GM12801 (cell line): ENCODE measurements around the gene THSD4.

Experiments used
- TF ChIP-seq, protein P1 (sequence below): IDR thresholded peaks from one replicate; pipeline ENCODE4 v1.5.1; 2011; ENCODE audit warnings: control low read depth; ENCODE audit not compliant: insufficient read length; ENCODE audit errors: extremely low read depth

THSD4 gene

DNA sequence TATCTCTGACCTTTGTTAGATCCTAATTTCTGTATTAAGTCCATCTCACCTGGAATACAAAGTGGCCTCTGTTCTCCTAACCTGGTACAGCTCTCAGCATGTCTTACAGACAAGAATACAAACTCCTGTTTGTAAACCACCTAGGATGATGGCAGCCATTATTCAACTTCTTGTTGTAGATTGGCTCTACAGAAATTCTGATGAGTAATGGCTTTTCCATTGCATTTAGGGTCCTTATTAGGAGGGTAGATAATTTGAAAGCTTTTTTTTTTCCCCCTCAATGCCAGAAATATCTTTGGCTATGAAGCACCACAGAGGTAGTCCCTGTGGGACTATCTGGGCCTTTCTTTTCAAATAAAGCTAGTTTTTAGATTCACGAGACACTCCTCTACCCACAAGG lies 704.9 kb downstream of the THSD4 start:
- TF ChIP-seq, protein P1, sequence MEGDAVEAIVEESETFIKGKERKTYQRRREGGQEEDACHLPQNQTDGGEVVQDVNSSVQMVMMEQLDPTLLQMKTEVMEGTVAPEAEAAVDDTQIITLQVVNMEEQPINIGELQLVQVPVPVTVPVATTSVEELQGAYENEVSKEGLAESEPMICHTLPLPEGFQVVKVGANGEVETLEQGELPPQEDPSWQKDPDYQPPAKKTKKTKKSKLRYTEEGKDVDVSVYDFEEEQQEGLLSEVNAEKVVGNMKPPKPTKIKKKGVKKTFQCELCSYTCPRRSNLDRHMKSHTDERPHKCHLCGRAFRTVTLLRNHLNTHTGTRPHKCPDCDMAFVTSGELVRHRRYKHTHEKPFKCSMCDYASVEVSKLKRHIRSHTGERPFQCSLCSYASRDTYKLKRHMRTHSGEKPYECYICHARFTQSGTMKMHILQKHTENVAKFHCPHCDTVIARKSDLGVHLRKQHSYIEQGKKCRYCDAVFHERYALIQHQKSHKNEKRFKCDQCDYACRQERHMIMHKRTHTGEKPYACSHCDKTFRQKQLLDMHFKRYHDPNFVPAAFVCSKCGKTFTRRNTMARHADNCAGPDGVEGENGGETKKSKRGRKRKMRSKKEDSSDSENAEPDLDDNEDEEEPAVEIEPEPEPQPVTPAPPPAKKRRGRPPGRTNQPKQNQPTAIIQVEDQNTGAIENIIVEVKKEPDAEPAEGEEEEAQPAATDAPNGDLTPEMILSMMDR = no peak

DNA sequence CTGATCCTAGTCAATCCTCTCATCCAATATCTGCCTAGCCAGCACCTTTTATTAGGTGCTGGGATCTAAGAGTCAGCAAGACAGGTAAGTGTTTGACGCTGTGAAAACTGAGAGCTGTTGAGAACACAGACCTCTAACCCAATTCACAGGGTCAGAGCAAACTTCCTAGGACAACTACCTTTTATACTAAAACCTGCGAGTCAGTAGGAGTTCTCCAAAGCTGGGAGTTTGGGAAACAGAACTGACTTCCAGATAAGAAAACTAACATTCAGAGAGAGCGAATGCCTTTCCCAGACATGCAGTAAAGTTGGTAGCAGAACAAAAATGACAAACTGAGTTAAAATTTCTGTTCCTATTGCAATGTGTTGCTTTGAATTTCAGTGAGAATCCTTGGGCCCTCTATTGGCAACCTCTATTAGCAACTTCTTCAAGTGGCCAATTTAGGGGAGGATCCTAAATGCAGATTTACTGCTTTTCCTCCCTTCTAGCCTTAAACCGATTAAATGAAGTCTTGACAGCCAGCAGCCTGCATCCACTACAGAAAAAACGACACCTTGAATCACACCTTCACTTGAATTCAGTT lies 706.4 kb downstream of the THSD4 start:
- TF ChIP-seq, protein P1 = no peak

DNA sequence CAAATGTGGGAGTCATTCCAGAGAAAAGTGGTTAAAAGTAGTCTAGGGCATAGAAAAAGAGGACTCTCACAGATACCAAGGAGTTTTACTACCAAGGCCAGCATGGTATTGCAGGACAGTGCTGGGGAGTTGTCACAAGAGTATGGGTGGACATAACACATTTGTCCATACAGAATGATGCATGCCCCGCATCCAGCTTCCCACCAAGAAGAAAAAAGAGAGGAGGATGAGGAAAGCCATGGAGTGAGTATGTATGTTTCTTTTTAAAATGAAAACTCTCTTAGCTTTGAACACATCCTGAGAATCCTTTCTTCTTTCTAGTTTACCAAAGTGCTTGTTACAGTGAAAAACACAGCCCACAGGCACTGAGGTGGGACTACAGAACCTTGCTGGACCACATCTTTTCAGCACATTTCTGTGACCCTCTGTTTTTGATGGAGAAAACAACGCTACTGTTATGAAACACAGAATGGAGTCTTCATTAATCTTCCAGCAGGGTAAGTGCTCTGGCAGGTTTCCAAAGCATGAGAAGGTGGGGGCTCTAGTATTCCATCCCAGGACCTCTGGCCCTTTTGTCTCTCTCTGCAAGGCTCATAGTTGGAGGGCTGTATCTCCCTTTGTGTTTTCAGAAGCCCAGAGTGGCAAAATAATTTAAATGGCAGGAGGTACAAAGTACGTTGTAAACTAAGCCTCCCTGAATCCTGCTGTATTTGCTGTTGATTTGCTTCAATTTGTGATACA lies 707.8 kb downstream of the THSD4 start:
- TF ChIP-seq, protein P1 = no peak

DNA sequence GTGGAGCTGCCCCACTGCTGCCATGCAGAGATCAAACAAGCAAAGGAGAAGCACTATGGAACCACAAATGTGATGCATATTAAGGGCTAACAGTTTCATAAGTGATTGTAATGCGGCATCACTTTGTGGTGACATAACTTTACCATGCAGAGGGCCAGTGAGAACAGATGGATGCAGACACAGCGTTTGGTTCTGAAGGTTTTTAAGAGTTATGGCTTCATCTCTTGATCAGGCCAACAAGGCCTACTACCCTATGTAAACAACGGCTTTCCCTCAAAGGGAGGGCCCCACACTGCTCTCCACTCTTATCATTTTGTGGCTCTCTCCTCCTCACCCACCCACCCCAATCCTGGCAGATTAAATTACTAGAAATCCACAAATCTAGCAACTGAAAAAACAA lies 708.5 kb downstream of the THSD4 start:
- TF ChIP-seq, protein P1 = no peak

DNA sequence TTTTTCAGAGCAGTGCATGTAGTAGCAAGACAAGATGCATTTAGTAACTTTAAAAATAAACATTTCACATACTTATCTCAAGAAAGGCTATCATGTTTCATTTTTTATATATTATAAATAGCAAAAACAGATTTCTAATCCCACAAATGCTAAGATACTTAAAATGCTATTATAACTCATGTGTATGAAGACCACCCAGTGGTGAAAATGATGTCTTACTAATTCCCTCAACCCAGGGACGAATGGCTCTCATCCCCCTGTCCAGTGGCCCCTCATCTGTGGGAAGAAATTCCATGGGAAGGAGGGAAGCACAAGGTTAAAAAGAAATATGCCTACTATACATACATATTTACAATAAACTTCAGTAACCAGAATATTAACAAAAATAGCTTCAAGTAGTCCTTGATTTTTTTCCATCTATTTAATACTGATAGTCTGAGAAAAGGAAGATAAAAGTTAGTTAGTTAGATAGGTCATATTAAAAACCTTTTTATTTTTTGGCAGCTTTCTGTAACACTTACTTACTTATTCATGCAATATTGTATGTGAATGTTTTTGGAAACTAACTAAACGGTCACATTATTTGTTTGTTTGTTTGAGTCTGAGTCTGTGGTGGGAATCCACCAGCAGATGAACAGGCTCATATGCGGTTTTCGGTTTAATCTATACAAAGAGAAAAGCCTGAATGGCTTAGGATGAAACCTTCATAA lies 709.9 kb downstream of the THSD4 start:
- TF ChIP-seq, protein P1 = no peak

DNA sequence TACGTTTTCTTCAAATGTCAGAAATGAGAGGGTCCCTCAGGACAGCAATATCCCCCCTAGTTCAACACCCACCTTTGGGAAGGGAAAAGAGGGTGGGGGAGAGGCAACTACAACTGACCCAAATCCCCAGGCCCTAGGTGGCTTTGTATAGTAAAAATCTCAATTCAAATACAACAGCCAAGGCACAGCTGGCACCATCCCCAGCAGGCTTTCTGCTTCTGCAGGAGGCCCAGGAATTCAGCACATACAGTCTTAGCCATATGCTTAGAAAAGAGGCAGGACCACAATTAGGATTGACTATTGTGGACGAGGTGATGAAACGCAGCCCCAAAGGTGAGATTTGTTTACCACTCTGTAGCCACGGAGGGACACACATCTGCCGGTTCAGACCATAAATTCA lies 710.9 kb downstream of the THSD4 start:
- TF ChIP-seq, protein P1 = no peak

DNA sequence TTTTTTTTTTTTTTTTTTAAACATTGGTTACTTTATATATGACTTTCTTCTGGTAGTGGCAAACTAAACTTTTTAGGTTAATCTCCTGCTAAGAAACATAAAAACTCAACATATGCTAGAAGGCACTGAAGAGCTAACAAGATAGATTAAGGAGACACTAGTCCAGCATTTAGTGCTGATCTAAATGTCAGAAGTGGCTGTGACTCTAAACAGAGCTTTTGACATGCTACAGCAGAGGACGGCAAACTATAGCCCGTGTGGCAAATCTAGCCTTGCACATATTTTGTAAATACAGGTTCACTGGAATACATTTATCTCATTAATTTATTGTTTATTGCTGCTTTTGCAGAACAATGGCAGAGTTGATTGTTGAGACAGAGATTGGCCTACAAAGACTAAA lies 715.7 kb downstream of the THSD4 start:
- TF ChIP-seq, protein P1 = no peak
